ENCODE data around the gene LSM4.

The LSM4 gene

GRCh38 chr19:18310966-18311365 lies 11.9 kb downstream of the LSM4 start:
- TF ChIP-seq CTCF (IDR thresholded peaks at IDR 0.05; ENCODE audit: low read depth, low read length, missing control alignments), result no peak
- no peak overlapping the region for H3K4me3 ChIP-seq (ENCODE audit: low read depth, low read length)
- DNase-seq (ENCODE audit: low read depth), result no peak

GRCh38 chr19:18310118-18310909 lies 12.6 kb downstream of the LSM4 start:
- TF ChIP-seq CTCF (IDR thresholded peaks at IDR 0.05; ENCODE audit: low read depth, low read length, missing control alignments), result no peak
- no peak for DNase-seq (ENCODE audit: low read depth)
- H3K4me3 ChIP-seq (ENCODE audit: low read depth, low read length), result no peak overlapping the region

GRCh38 chr19:18309525-18310064 lies 13.3 kb downstream of the LSM4 start:
- H3K4me3 ChIP-seq (ENCODE audit: low read depth, low read length), result no peak overlapping the region
- no peak for DNase-seq (ENCODE audit: low read depth)
- TF ChIP-seq CTCF (IDR thresholded peaks at IDR 0.05; ENCODE audit: low read depth, low read length, missing control alignments), result no peak

- DNase-seq (ENCODE audit: low read depth), result no peak
- no peak for TF ChIP-seq CTCF (IDR thresholded peaks at IDR 0.05; ENCODE audit: low read depth, low read length, missing control alignments)
- no peak overlapping the region for H3K4me3 ChIP-seq (ENCODE audit: low read depth, low read length)
These were observed 13.9 kb downstream of the LSM4 start for GRCh38 chr19:18308948-18309325.

- TF ChIP-seq CTCF (IDR thresholded peaks at IDR 0.05; ENCODE audit: low read depth, low read length, missing control alignments), result no peak
- no peak overlapping the region for H3K4me3 ChIP-seq (ENCODE audit: low read depth, low read length)
- no peak for DNase-seq (ENCODE audit: low read depth)
These were observed 14.6 kb downstream of the LSM4 start for GRCh38 chr19:18308051-18308947.

GRCh38 chr19:18307271-18307681 lies 15.6 kb downstream of the LSM4 start:
- DNase-seq (ENCODE audit: low read depth), result no peak
- peak; percentile 27 for TF ChIP-seq CTCF (IDR thresholded peaks at IDR 0.05; ENCODE audit: low read depth, low read length, missing control alignments)
- H3K4me3 ChIP-seq (ENCODE audit: low read depth, low read length), result no peak overlapping the region

Measured in GM12864 (cell line).